HEK293T (cell line): ENCODE measurements around the gene SERPINA6.

Experiments
- ARNT ChIP-seq: fragments of 450-650 bp; IDR thresholded peaks from 2 replicates; pipeline ENCODE4 v1.6.1; 2017; ENCODE audit warnings: mild to moderate bottlenecking
- BHLHE40 ChIP-seq: fragments of 450-650 bp; IDR thresholded peaks from 2 replicates; pipeline ENCODE4 v1.6.1; 2016; ENCODE audit warnings: mild to moderate bottlenecking, moderate library complexity, borderline replicate concordance
- CTBP1 ChIP-seq: fragments of 450-650 bp; IDR thresholded peaks from 2 replicates; pipeline ENCODE4 v1.6.1; 2016; ENCODE audit warnings: borderline replicate concordance
- ELF4 ChIP-seq: fragments of 450-650 bp; IDR thresholded peaks from 2 replicates; pipeline ENCODE4 v1.6.1; 2017; ENCODE audit warnings: antibody characterized with exemption
- FOXA1 ChIP-seq: fragments of 450-650 bp; IDR thresholded peaks from 2 replicates; pipeline ENCODE4 v1.6.1; 2016; ENCODE audit warnings: mild to moderate bottlenecking
- FOXK2 ChIP-seq: fragments of 450-650 bp; IDR thresholded peaks from 2 replicates; pipeline ENCODE4 v1.6.1; 2016; ENCODE audit warnings: mild to moderate bottlenecking
- FOXM1 ChIP-seq: fragments of 450-650 bp; IDR thresholded peaks from 2 replicates; pipeline ENCODE4 v1.6.1; 2017; ENCODE audit warnings: mild to moderate bottlenecking, borderline replicate concordance
- L3MBTL2 ChIP-seq: fragments of 450-650 bp; conservative IDR thresholded peaks from 2 replicates; pipeline ENCODE4 v1.6.1; 2016; ENCODE audit warnings: mild to moderate bottlenecking
- LEF1 ChIP-seq: fragments of 450-650 bp; IDR thresholded peaks from 2 replicates; pipeline ENCODE4 v1.6.1; 2017; ENCODE audit warnings: mild to moderate bottlenecking, borderline replicate concordance
- NFRKB ChIP-seq: fragments of 450-650 bp; IDR thresholded peaks from 2 replicates; pipeline ENCODE4 v1.6.1; 2016; ENCODE audit warnings: mild to moderate bottlenecking, moderate library complexity
- SUZ12 ChIP-seq: fragments of 450-650 bp; IDR thresholded peaks from 2 replicates; pipeline ENCODE4 v1.6.1; 2016; ENCODE audit warnings: mild to moderate bottlenecking
- TARDBP ChIP-seq: fragments of 450-650 bp; IDR thresholded peaks from 2 replicates; pipeline ENCODE4 v1.6.1; 2016
- ZNF384 ChIP-seq: fragments of 450-650 bp; IDR thresholded peaks from 2 replicates; pipeline ENCODE4 v1.6.1; 2016
- TF ChIP-seq, protein P1 (sequence below): fragments of 450-650 bp; IDR thresholded peaks from 2 replicates; pipeline ENCODE4 v1.6.1; 2016

DNA sequence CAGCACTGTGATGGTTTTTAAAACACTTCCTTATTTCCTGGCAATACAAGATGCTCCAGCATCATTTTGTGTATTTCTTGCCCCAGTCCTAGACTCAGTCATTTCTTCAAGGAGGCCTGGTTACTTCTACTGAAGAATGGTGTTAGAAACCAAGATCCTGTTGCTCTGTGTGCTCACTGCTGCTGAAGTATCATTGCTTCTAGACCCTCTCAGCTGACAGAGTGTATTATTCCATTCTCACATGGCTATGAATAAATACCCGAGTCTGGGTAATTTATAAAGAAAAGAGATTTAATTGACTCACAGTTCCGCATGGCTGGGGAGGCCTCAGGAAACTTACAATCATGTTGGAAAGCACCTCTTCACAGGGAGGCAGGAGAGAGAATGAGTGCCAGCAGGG, 14.9 kb upstream of the SERPINA6 start:
- TF ChIP-seq ELF4 = no peak
- no peak for TF ChIP-seq FOXA1
- TF ChIP-seq ARNT = no peak
- no peak for TF ChIP-seq FOXK2
- no peak for TF ChIP-seq NFRKB
- TF ChIP-seq SUZ12 = no peak
- TF ChIP-seq, protein P1, sequence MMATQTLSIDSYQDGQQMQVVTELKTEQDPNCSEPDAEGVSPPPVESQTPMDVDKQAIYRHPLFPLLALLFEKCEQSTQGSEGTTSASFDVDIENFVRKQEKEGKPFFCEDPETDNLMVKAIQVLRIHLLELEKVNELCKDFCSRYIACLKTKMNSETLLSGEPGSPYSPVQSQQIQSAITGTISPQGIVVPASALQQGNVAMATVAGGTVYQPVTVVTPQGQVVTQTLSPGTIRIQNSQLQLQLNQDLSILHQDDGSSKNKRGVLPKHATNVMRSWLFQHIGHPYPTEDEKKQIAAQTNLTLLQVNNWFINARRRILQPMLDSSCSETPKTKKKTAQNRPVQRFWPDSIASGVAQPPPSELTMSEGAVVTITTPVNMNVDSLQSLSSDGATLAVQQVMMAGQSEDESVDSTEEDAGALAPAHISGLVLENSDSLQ = no peak
- TF ChIP-seq BHLHE40 = no peak
- TF ChIP-seq FOXM1 = no peak
- TF ChIP-seq ZNF384 = no peak
- no peak for TF ChIP-seq LEF1
- no peak for TF ChIP-seq CTBP1
- no peak for TF ChIP-seq TARDBP
- TF ChIP-seq L3MBTL2 = no peak
